Transverse colon (tissue), 3 donors: Measurements from ENCODE around the gene EARS2.

Source experiments
- EP300 ChIP-seq: sonication (generic); formaldehyde crosslinking; IDR thresholded peaks from one replicate; pipeline ENCODE4 v1.6.1; 2017; ENCODE audit warnings: antibody characterized with exemption, low read depth
- POLR2A ChIP-seq: fragments of 450-650 bp; IDR thresholded peaks from one replicate; pipeline ENCODE4 v1.6.1; 2016; ENCODE audit warnings: antibody characterized with exemption, mild to moderate bottlenecking, moderate library complexity
- TF ChIP-seq, protein P1 (sequence below), 5 experiments: fragments of 200-600 bp in 3 of 5; fragments of 450-650 bp in 2 of 5; sonication (generic) in 3 of 5; IDR thresholded peaks; 1 replicate in 2 of 5; 2 replicates in 3 of 5; pipeline ENCODE4 v1.5.1; 2016 to 2017; ENCODE audit warnings: antibody characterized with exemption in 5 of 5, inconsistent platforms in 3 of 5, mild to moderate bottlenecking in 2 of 5, moderate library complexity in 1 of 5

- TF ChIP-seq, protein P1, sequence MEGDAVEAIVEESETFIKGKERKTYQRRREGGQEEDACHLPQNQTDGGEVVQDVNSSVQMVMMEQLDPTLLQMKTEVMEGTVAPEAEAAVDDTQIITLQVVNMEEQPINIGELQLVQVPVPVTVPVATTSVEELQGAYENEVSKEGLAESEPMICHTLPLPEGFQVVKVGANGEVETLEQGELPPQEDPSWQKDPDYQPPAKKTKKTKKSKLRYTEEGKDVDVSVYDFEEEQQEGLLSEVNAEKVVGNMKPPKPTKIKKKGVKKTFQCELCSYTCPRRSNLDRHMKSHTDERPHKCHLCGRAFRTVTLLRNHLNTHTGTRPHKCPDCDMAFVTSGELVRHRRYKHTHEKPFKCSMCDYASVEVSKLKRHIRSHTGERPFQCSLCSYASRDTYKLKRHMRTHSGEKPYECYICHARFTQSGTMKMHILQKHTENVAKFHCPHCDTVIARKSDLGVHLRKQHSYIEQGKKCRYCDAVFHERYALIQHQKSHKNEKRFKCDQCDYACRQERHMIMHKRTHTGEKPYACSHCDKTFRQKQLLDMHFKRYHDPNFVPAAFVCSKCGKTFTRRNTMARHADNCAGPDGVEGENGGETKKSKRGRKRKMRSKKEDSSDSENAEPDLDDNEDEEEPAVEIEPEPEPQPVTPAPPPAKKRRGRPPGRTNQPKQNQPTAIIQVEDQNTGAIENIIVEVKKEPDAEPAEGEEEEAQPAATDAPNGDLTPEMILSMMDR (IDR thresholded peaks at IDR 0.05): no peak
- no peak for TF ChIP-seq POLR2A
- no peak for TF ChIP-seq EP300
Observed at GRCh38 chr16:23498863-23499262, 58.3 kb downstream of the EARS2 start.
